Erythroblast (primary cell): ENCODE measurements around the gene ACTN1.

Experiments used
- DNase-seq, 2 experiments: peaks; one replicate each; lab custom pipeline; 2025; lab: John Stamatoyannopoulos, UW
- GATA1 ChIP-seq: IDR thresholded peaks from 2 replicates; pipeline ENCODE4 v1.6.1; 2011; ENCODE audit warnings: low read depth, mild to moderate bottlenecking, control low read depth, low read length, moderate library complexity
- POLR2A ChIP-seq: IDR thresholded peaks from 2 replicates; pipeline ENCODE4 v1.6.1; 2011; ENCODE audit warnings: mild to moderate bottlenecking, low read length

Gene ACTN1

GRCh38 chr14:68968721-68969120, 10.4 kb downstream of the ACTN1 start:
- DNase-seq, result no peak
- TF ChIP-seq GATA1, result no peak
- TF ChIP-seq POLR2A, result no peak

GRCh38 chr14:68968051-68968450, 11.1 kb downstream of the ACTN1 start:
- no peak for DNase-seq
- TF ChIP-seq GATA1 (no peak), POLR2A (no peak)

GRCh38 chr14:68967459-68967940, 11.6 kb downstream of the ACTN1 start:
- TF ChIP-seq POLR2A, result no peak
- no peak for DNase-seq

GRCh38 chr14:68966872-68967301, 12.2 kb downstream of the ACTN1 start:
- TF ChIP-seq GATA1, result no peak
- TF ChIP-seq POLR2A, result no peak
- peak; percentile 10 to 18 for DNase-seq

GRCh38 chr14:68965261-68965761, 13.8 kb downstream of the ACTN1 start:
- TF ChIP-seq POLR2A (no peak), GATA1 (no peak)
- no peak for DNase-seq

- DNase-seq, result no peak
- TF ChIP-seq GATA1 (no peak), POLR2A (no peak)
Measured at GRCh38 chr14:68964300-68965093, 14.6 kb downstream of the ACTN1 start.

- TF ChIP-seq POLR2A (no peak), GATA1 (no peak)
- DNase-seq, result no peak
Measured at GRCh38 chr14:68962681-68963080, 16.4 kb downstream of the ACTN1 start.

- no peak for DNase-seq
- no peak for TF ChIP-seq POLR2A
- no peak for TF ChIP-seq GATA1
Measured at GRCh38 chr14:68961781-68962584, 17.1 kb downstream of the ACTN1 start.

- TF ChIP-seq POLR2A (no peak), GATA1 (no peak)
- DNase-seq, result no peak
Measured at GRCh38 chr14:68961361-68961760, 17.7 kb downstream of the ACTN1 start.

- no peak for DNase-seq
- no peak for TF ChIP-seq GATA1
- no peak for TF ChIP-seq POLR2A
Measured at GRCh38 chr14:68960123-68960522, 19.0 kb downstream of the ACTN1 start.

- no peak for DNase-seq
- TF ChIP-seq GATA1 (no peak), POLR2A (no peak)
Measured at GRCh38 chr14:68959035-68959434, 20.1 kb downstream of the ACTN1 start.

- no peak for TF ChIP-seq POLR2A
- no peak for TF ChIP-seq GATA1
- DNase-seq, result no peak
Measured at GRCh38 chr14:68958553-68958952, 20.5 kb downstream of the ACTN1 start.

- TF ChIP-seq POLR2A (no peak), GATA1 (no peak)
Measured at GRCh38 chr14:68957775-68958174, 21.3 kb downstream of the ACTN1 start.

GRCh38 chr14:68956724-68957123, 22.4 kb downstream of the ACTN1 start:
- no peak for DNase-seq

More at GRCh38 chr14:68957775-68958174, 21.3 kb downstream of the ACTN1 start:
- DNase-seq, result no peak

GRCh38 chr14:68955851-68956179, 23.3 kb downstream of the ACTN1 start:
- no peak for TF ChIP-seq POLR2A
- no peak for TF ChIP-seq GATA1
- no peak for DNase-seq

More at GRCh38 chr14:68956724-68957123, 22.4 kb downstream of the ACTN1 start:
- no peak for TF ChIP-seq POLR2A
